M059J (cell line): Measurements from ENCODE around the gene CFAP46. TPM values are rescaled to one million over a fixed set of nuclear protein-coding genes. Genes with fewer than 3 reads are reported as not detected.
"Not testable (repeated sequence)": the region's sequence is repeated elsewhere in the genome, so short reads cannot be mapped to it uniquely, and the experiment has no call there.

Source experiments
- DNase-seq: peaks from one replicate; pipeline ENCODE4 v3.0.0-alpha.2; 2012; ENCODE audit warnings: low read depth
- total RNA-seq: library from RNA; depleted of rRNA; stranded (reverse); fragments of >200 nt; shearing (Covaris generic); gene quantifications from 2 replicates; pipeline ENCODE4 v1.2.3, GENCODE V29; 2014

CFAP46 gene
- total RNA-seq, 1 experiment from 2014 or later, result not detected

GRCh38 chr10:132979491-132980425 lies 37.4 kb upstream of the CFAP46 start:
- no peak for DNase-seq

GRCh38 chr10:132978542-132978941 lies 36.2 kb upstream of the CFAP46 start:
- no peak for DNase-seq

GRCh38 chr10:132977807-132978206 lies 35.4 kb upstream of the CFAP46 start:
- DNase-seq, result no peak

- DNase-seq, result no peak
These were observed 34.7 kb upstream of the CFAP46 start for GRCh38 chr10:132977076-132977475.

GRCh38 chr10:132975831-132976682 lies 33.7 kb upstream of the CFAP46 start:
- DNase-seq, result no peak

- no peak for DNase-seq
These were observed 32.8 kb upstream of the CFAP46 start for GRCh38 chr10:132974886-132975830.

GRCh38 chr10:132974249-132974796 lies 32.0 kb upstream of the CFAP46 start:
- DNase-seq, result no peak

GRCh38 chr10:132973903-132974241 lies 31.5 kb upstream of the CFAP46 start:
- no peak for DNase-seq

GRCh38 chr10:132972986-132973902 lies 30.9 kb upstream of the CFAP46 start:
- DNase-seq, result no peak

GRCh38 chr10:132972149-132972985 lies 30.0 kb upstream of the CFAP46 start:
- no peak for DNase-seq

GRCh38 chr10:132971448-132972148 lies 29.2 kb upstream of the CFAP46 start:
- DNase-seq, result no peak

- DNase-seq, result no peak
These were observed 28.5 kb upstream of the CFAP46 start for GRCh38 chr10:132970641-132971438.

- no peak for DNase-seq
These were observed 25.2 kb upstream of the CFAP46 start for GRCh38 chr10:132967540-132967939.

- no peak for DNase-seq
These were observed 23.2 kb upstream of the CFAP46 start for GRCh38 chr10:132965411-132966057.

- DNase-seq, result not testable (repeated sequence)
These were observed 22.5 kb upstream of the CFAP46 start for GRCh38 chr10:132964707-132965410.

GRCh38 chr10:132964231-132964630 lies 21.9 kb upstream of the CFAP46 start:
- no peak for DNase-seq
